Coronary artery (tissue), 2 donors: Measurements from ENCODE around the gene NPB.
A peak's percentile ranks its signal among the peaks of the same experiment; 100 is the strongest.

Source experiments
- DNase-seq: peaks from one replicate; pipeline ENCODE4 v3.0.0-alpha.2; 2017; ENCODE audit warnings: low spot score
- H3K27ac ChIP-seq, 2 donors: fragments of 200-600 bp; sonication (generic); one replicate each; pipeline ENCODE4 v1.5.1; 2016 to 2019
- H3K4me3 ChIP-seq: fragments of 200-600 bp; sonication (generic); 2 replicates; pipeline ENCODE4 v1.5.1; 2016; ENCODE audit warnings: mild to moderate bottlenecking, moderate library complexity
- TF ChIP-seq, protein P1 (sequence below): fragments of 200-600 bp; sonication (generic); IDR thresholded peaks from one replicate; pipeline ENCODE4 v1.5.1; 2019; ENCODE audit warnings: antibody characterized with exemption

NPB gene

DNA sequence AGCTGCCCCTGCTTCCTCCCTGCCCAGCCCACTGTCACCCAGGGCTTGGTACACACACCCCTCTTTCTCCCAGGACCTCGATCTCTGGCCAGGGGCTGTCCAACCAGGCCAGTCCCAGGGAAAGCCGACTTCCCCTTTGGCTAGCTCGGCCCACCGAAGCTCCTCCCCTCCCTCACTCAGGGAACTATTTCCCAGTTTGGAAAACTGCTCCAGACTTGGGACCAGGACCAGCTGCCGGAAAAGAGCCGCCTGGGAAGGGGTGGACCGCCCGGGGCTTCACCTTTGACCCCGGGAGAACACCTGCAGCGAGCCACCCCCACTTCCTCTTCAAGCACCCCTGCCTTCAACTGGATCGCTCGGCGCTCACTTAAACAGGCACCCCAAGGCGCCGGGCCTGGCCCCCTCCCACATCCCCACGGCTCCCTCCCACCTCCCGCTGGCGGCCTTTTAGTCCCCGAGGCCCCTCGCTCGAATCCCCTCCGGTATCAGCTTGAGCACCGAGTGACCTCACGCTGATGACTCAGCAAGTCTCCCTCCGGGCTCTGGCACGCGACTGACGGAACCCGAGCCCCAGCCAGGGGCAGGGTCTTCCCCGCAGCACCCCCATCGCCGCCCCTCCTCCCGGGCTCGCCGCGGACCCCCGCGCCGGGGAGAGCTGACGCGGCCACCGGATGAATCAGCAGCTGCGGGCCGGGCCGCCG is 24.6 kb downstream of the NPB start:
- peak overlapping the region; percentile 87 to 98 for H3K27ac ChIP-seq
- peak; percentile 89 for DNase-seq
- H3K4me3 ChIP-seq: peak overlapping the region; percentile 100
- TF ChIP-seq, protein P1, sequence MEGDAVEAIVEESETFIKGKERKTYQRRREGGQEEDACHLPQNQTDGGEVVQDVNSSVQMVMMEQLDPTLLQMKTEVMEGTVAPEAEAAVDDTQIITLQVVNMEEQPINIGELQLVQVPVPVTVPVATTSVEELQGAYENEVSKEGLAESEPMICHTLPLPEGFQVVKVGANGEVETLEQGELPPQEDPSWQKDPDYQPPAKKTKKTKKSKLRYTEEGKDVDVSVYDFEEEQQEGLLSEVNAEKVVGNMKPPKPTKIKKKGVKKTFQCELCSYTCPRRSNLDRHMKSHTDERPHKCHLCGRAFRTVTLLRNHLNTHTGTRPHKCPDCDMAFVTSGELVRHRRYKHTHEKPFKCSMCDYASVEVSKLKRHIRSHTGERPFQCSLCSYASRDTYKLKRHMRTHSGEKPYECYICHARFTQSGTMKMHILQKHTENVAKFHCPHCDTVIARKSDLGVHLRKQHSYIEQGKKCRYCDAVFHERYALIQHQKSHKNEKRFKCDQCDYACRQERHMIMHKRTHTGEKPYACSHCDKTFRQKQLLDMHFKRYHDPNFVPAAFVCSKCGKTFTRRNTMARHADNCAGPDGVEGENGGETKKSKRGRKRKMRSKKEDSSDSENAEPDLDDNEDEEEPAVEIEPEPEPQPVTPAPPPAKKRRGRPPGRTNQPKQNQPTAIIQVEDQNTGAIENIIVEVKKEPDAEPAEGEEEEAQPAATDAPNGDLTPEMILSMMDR: no peak

DNA sequence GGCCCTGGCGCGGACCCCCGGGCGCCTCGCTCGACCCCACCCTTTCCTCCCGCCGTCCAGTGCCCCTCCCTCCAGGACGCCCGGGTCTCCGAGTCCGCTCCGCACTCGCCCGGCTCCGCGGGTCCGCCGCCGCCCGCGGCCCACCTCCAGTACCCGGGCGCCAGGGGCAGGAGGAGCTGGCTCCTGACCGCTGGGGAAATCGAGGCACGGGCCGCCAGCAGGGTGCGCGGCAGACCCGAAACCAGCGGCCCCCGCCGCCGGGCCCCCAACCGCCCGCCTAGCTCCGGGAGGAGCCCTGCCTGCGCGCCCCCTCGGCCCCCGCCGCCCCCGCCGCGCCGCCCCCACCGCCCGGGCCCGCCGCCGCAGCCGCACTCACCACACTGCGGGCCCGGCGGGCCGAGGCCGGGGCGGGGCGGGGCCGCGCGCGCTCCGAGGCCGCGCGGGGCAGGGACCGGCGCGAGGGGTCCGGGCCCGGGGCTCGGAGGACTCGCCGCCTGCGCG is 25.2 kb downstream of the NPB start:
- peak overlapping the region; percentile 100 for H3K4me3 ChIP-seq
- peak overlapping the region; percentile 87 to 98 for H3K27ac ChIP-seq
- TF ChIP-seq, protein P1: no peak
- no peak for DNase-seq

DNA sequence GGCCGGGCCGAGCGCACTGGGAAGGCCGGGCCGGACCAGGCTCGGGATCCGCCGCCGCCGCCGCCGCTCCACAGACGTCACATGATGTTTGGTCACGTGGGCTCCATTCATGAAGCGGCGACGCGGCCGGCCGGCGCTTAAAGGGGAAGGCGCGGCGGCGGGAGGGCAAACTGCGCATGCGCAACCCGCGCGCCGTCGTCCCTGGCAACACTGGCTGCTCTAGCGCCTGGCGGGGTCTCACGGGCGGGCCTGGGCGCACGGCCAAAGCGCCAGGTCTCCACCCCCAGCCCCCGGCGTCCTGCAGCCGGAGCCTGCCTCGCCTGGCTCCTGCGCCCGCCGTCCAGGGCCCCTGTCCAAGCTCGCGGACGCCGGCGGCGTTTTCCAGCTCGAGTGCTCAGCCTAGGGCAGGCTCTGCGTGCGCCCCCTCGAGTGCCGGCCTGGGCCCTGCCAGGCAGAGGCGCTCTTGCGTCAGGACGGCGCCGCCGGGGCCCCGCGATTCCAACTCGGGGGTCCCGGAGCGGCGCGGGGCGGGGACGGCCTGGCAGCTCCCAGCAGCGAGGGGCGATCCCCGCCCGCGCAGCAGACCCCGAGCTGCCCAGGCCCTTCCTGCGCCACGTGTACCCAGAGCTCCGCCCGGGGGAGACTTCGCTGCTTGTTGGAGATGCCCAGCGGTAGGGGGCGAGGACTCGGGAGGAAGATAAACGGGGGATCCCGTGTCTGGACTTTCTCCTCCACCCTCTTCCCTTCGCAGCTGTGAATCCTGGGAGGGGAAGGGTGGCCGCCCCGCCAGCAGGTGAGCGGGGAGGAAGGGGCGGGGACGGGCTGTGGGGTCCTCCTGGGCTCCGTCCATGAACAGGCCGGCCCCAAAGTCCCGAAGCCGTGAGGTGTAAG is 25.9 kb downstream of the NPB start, which contains the start of gene MAFG:
MAFG (minus strand) TSS at position 83 of the 891 bp plus-strand sequence. CDS start 4,550 bp downstream, outside the sequence.
- DNase-seq: peak; percentile 93
- TF ChIP-seq, protein P1: no peak
- Histone ChIP-seq H3K27ac (peak within 1 kb of the TSS; percentile 87 to 98), H3K4me3 (peak within 1 kb of the TSS; percentile 100)

DNA sequence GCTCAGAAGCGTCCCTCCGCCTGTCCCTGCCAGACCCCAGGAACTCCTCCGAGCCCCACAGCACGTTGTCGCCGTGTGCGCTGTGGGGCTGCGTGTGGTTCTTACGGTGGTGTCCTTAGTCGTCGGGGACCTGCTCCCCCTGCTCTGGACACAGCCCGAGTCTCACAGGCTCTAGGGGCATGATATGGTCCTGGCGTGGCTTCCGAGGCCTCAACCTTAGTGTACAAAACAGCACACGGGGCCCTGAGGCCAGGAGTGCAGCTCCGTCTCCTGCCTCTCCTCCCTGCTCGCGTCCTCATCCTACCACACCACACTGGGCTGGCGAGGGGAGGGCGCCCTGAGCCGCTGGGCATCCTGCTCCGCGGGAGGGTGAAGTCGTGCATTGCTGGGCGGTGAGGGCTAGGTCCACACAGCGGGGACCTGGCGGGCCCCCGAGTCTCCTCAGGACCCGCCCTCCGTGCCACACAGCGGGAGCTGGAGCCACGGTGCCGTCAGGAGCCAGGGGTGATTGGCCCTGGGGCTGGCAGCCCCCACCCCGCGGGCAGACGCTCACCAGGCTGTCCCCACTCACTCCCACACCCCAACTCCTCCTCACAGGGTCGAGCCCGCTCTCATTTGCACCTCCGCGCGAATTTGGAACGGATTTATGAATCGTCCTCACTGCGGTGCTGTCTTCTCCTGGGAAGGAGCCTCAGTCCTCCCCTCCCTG is 26.7 kb downstream of the NPB start:
- Histone ChIP-seq H3K27ac (peak overlapping the region in 1 of 2 donors; percentile 98), H3K4me3 (peak overlapping the region; percentile 100)
- TF ChIP-seq, protein P1: no peak
- DNase-seq: no peak

DNA sequence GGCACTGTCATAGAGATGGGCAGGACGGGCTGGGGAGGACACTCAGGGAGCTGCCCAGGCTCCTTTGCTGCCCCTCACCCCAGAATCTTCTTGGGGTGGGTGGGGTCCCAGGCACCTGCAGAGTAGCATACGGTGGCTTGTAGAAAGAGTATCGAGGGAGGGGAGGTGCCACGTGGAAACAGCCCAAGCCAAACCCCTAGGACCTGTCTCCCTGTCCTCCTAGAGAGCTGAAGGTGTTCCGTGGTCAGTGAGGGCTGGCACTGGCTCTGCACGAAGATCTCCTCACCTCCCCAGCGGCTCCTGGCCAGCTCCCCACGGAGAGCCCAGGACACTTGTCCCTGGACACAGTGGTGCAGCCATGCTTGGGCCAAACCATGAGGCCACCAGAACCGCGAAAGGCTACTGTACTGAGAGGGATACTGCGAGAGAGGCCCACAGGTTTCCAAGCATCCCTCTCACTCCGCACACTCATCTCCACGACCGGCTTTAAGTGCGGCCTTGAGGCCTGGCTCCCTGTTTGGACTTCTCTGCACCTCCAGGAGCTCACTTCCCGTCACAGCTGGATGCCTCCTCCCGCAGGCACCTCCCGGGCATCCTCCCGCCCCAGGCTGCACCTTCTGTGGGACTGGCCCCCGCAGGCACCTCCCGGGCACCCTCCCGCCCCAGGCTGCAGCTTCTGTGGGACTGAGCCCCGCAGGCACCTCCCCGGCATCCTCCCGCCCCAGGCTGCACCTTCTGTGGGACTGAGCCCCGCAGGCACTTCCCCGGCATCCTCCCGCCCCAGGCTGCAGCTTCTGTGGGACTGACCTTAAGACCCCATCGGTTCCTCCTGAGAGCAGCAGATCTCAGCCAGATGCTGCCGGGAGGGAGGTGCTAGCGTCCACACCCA is 27.5 kb downstream of the NPB start:
- TF ChIP-seq, protein P1: no peak
- H3K4me3 ChIP-seq: no peak overlapping the region
- H3K27ac ChIP-seq: no peak overlapping the region
- no peak for DNase-seq
